ENCODE measurements around the gene TEP1. TPM values are rescaled to one million over a fixed set of nuclear protein-coding genes. Genes with fewer than 3 reads are reported as not detected.

TEP1 gene
- total and polyA plus RNA-seq, 10 of the 15 experiments (the other 5 are each of a cell fraction or from before 2014, with no cell fraction given): 3.3 to 29.7 (median 16.8) TPM

- TF ChIP-seq RBBP5 (conservative IDR thresholded peaks at IDR 0.05) (no peak), HDAC2 (IDR thresholded peaks at IDR 0.05) (no peak), ESRRA (IDR thresholded peaks at IDR 0.05; ENCODE audit: low read length) (no peak), PAX8 (IDR thresholded peaks at IDR 0.05) (no peak), CHD4 (IDR thresholded peaks at IDR 0.05) (no peak), WRNIP1 (IDR thresholded peaks at IDR 0.05; ENCODE audit: borderline replicate concordance, low read depth, low read length) (no peak), PAX5 (IDR thresholded peaks at IDR 0.05; ENCODE audit: borderline replicate concordance, low read depth, low read length) (no peak)
These were observed 32.6 kb downstream of the TEP1 start (continued) for GRCh38 chr14:20380681-20381080.

GRCh38 chr14:20379743-20380142 lies 33.6 kb downstream of the TEP1 start:
- BruUV-seq (replicated peaks): no TSS peak
- Histone ChIP-seq H4K20me1 (ENCODE audit: control insufficient read depth, insufficient read depth) (no peaks in the 10 kb centered on the region), H3K79me2 (ENCODE audit: control insufficient read depth, insufficient read depth, low read length) (no peaks in the 10 kb centered on the region)

More at GRCh38 chr14:20379743-20380142, 33.6 kb downstream of the TEP1 start:
- ChIA-PET POLR2A (interaction anchor here (1.4 kb wide), 1 partner anchor 75 kb away, joined by 3 read pairs; the partner anchor contains the start of genes APEX1 and OSGEP), RAD21 (ENCODE audit: unreplicated experiment) (no interaction called here), CTCF (no interaction called here), SMC1A (ENCODE audit: uncharacterized antibody, unreplicated experiment) (interaction anchor here (3.3 kb wide), 1 partner anchor 52 kb away, joined by 7 read pairs; no protein-coding TSS in a partner anchor)
- Histone ChIP-seq H3K9ac (ENCODE audit: control insufficient read depth, insufficient read depth, low read length) (no peak overlapping the region), H3K9me3 (replicated peaks; ENCODE audit: control insufficient read depth, insufficient read depth, low read length) (no peaks in the 10 kb centered on the region), H3K36me3 (ENCODE audit: control insufficient read depth in 2 of 2, insufficient read depth in 2 of 2, low read length in 1 of 2) (peaks cover 31 to 42% of the 10 kb centered on the region in 2 experiments), H3K27ac (ENCODE audit: control insufficient read depth, insufficient read depth) (no peak overlapping the region), H2AFZ (ENCODE audit: control insufficient read depth, low read depth, low read length) (no peak overlapping the region), H3K4me2 (ENCODE audit: control insufficient read depth, insufficient read depth) (no peak overlapping the region), H3K27me3 (replicated peaks in 1 of 2; ENCODE audit: control insufficient read depth in 2 of 2, insufficient read depth in 2 of 2, low read length in 1 of 2) (no peaks in the 10 kb centered on the region), H3K4me1 (ENCODE audit: control insufficient read depth, insufficient read depth, low read length) (no peaks in the 10 kb centered on the region), H3K4me3 (no peak overlapping the region)
- intact Hi-C loops (cut with micrococcal nuclease; ENCODE audit: unreplicated experiment): no loop called here
- no peak for FAIRE-seq
- WGBS (ENCODE audit: insufficient coverage, insufficient replicate concordance, low lambda C conversion rate, missing lambda C conversion rate): 100% methylated on average over 1 of the region's 1 CpG
- in situ Hi-C loops (cut with MboI): no loop called here
- no peak for ATAC-seq
- no peak for DNase-seq (ENCODE audit: low read depth, low spot score)
- TF ChIP-seq RBBP5 (conservative IDR thresholded peaks at IDR 0.05) (no peak), RUNX3 (IDR thresholded peaks at IDR 0.05; ENCODE audit: low read length) (no peak), ESRRA (IDR thresholded peaks at IDR 0.05; ENCODE audit: low read length) (no peak), E2F8 (IDR thresholded peaks at IDR 0.05; ENCODE audit: low read depth, partially characterized antibody) (no peak), STAT3 (IDR thresholded peaks at IDR 0.05; ENCODE audit: low read depth, low read length) (no peak), ZBTB4 (CRISPR knock-in tag; IDR thresholded peaks at IDR 0.05) (no peak), BHLHE40 (IDR thresholded peaks at IDR 0.05; ENCODE audit: borderline replicate concordance in 1 of 2, low read depth in 2 of 2, low read length in 1 of 2) (no peak), PBX3 (IDR thresholded peaks at IDR 0.05; ENCODE audit: insufficient replicate concordance, low read depth, low read length) (no peak), IRF4 (IDR thresholded peaks at IDR 0.05; ENCODE audit: low read depth, low read length) (no peak), HDGF (IDR thresholded peaks at IDR 0.05) (no peak), NRF1 (conservative IDR thresholded peaks at IDR 0.05; ENCODE audit: low read depth, low read length) (no peak), BCL11A (IDR thresholded peaks at IDR 0.05; ENCODE audit: low read depth, low read length) (no peak), ZNF207 (IDR thresholded peaks at IDR 0.05; ENCODE audit: borderline replicate concordance) (no peak), PAX8 (IDR thresholded peaks at IDR 0.05) (no peak), RAD51 (IDR thresholded peaks at IDR 0.05) (no peak)
